Measurements from ENCODE around the gene TUBB4B.

TUBB4B gene

GRCh38 chr9:137226338-137227053 is 14.6 kb upstream of the TUBB4B start:
- no peak for DNase-seq

GRCh38 chr9:137227054-137227852 is 13.8 kb upstream of the TUBB4B start, which contains the start of gene RNF224:
Gene RNF224, plus strand, starts transcription at chr9:137227502. Its CDS starts 834 bp downstream, at chr9:137228336.
- peak; percentile 48 for DNase-seq

- no peak for DNase-seq
Measured at GRCh38 chr9:137227853-137228505, 13.1 kb upstream of the TUBB4B start.

GRCh38 chr9:137228506-137228967 is 12.6 kb upstream of the TUBB4B start:
- no peak for DNase-seq

- DNase-seq, result no peak
Measured at GRCh38 chr9:137228968-137229896, 11.9 kb upstream of the TUBB4B start.

GRCh38 chr9:137229903-137230704 is 11.0 kb upstream of the TUBB4B start:
- DNase-seq, result no peak

- DNase-seq, result no peak
Measured at GRCh38 chr9:137230705-137231371, 10.2 kb upstream of the TUBB4B start, which contains the start of gene SLC34A3. Gene SLC34A3, plus strand, starts transcription at chr9:137230901. Its CDS starts 802 bp downstream, at chr9:137231703.

GRCh38 chr9:137231372-137232039 is 9.6 kb upstream of the TUBB4B start:
- DNase-seq, result no peak

- DNase-seq, result no peak
Measured at GRCh38 chr9:137232101-137232500, 9.0 kb upstream of the TUBB4B start.

GRCh38 chr9:137232510-137232909 is 8.6 kb upstream of the TUBB4B start:
- DNase-seq, result no peak

GRCh38 chr9:137233143-137233980 is 7.7 kb upstream of the TUBB4B start:
- no peak for DNase-seq

- no peak for DNase-seq
Measured at GRCh38 chr9:137234055-137234697, 6.9 kb upstream of the TUBB4B start.

GRCh38 chr9:137234758-137235423 is 6.2 kb upstream of the TUBB4B start:
- DNase-seq, result no peak

GRCh38 chr9:137235424-137236237 is 5.5 kb upstream of the TUBB4B start:
- DNase-seq, result no peak

- peak; percentile 66 for DNase-seq
Measured at GRCh38 chr9:137236238-137236935, 4.7 kb upstream of the TUBB4B start.

GRCh38 chr9:137236936-137237421 is 4.1 kb upstream of the TUBB4B start:
- no peak for DNase-seq
